HL-60 (cell line): Measurements from ENCODE around the gene ZNF609.

Experiments
- GABPA ChIP-seq: IDR thresholded peaks from 2 replicates; pipeline ENCODE4 v1.6.1; 2012; ENCODE audit warnings: low read depth
- POLR2AphosphoS5 ChIP-seq: IDR thresholded peaks from 2 replicates; pipeline ENCODE4 v1.6.1; 2012; ENCODE audit warnings: low read depth
- SPI1 ChIP-seq: IDR thresholded peaks from 2 replicates; pipeline ENCODE4 v1.6.1; 2012; ENCODE audit warnings: low read depth, mild to moderate bottlenecking, borderline replicate concordance
- TF ChIP-seq, protein P1 (sequence below): IDR thresholded peaks from one replicate; pipeline ENCODE4 v1.5.1; 2011; ENCODE audit warnings: low read length, control low read depth, inconsistent platforms; ENCODE audit not compliant: insufficient read depth
- TF ChIP-seq, protein P2 (sequence below): IDR thresholded peaks from 2 replicates; pipeline ENCODE4 v1.6.1; 2012; ENCODE audit warnings: low read depth; ENCODE audit not compliant: insufficient replicate concordance

DNA sequence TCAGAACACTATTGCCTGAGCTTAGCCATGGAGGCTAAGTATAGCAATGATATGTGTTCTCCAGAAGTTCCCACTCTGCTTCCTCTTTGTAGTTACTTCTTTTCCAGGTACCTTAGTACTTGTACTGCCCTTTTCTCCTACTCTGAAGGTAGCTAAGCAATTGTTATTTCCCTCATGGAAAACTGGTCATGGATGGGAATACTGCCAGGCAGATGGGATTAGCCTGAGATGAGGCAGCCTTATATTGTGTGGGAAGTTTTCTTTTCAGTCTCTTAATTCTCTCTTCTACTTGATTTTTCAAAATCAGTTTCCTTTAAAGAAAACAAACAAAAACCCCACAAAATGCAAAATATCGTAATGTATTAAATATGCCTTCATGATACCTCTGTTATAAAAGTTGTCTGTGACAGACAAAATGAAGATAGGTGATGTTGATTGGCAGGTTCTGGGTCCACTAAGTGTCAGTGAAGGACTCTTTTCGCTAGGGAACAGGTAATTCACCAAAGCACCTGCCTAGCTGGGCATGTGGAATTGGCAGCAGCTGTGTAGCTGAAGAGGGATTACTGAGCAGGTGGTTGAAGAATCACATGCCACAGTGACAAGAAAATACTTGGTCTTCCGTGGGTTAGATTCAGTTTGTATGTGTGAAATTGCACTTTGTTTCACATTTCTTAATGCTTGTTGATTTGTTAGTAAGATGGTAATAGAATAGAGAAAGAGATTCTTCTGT, 4.1 kb downstream of the ZNF609 start:
- TF ChIP-seq, protein P1, sequence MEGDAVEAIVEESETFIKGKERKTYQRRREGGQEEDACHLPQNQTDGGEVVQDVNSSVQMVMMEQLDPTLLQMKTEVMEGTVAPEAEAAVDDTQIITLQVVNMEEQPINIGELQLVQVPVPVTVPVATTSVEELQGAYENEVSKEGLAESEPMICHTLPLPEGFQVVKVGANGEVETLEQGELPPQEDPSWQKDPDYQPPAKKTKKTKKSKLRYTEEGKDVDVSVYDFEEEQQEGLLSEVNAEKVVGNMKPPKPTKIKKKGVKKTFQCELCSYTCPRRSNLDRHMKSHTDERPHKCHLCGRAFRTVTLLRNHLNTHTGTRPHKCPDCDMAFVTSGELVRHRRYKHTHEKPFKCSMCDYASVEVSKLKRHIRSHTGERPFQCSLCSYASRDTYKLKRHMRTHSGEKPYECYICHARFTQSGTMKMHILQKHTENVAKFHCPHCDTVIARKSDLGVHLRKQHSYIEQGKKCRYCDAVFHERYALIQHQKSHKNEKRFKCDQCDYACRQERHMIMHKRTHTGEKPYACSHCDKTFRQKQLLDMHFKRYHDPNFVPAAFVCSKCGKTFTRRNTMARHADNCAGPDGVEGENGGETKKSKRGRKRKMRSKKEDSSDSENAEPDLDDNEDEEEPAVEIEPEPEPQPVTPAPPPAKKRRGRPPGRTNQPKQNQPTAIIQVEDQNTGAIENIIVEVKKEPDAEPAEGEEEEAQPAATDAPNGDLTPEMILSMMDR: no peak
- TF ChIP-seq GABPA: no peak
- TF ChIP-seq POLR2AphosphoS5: no peak
- TF ChIP-seq SPI1: no peak
- TF ChIP-seq, protein P2, sequence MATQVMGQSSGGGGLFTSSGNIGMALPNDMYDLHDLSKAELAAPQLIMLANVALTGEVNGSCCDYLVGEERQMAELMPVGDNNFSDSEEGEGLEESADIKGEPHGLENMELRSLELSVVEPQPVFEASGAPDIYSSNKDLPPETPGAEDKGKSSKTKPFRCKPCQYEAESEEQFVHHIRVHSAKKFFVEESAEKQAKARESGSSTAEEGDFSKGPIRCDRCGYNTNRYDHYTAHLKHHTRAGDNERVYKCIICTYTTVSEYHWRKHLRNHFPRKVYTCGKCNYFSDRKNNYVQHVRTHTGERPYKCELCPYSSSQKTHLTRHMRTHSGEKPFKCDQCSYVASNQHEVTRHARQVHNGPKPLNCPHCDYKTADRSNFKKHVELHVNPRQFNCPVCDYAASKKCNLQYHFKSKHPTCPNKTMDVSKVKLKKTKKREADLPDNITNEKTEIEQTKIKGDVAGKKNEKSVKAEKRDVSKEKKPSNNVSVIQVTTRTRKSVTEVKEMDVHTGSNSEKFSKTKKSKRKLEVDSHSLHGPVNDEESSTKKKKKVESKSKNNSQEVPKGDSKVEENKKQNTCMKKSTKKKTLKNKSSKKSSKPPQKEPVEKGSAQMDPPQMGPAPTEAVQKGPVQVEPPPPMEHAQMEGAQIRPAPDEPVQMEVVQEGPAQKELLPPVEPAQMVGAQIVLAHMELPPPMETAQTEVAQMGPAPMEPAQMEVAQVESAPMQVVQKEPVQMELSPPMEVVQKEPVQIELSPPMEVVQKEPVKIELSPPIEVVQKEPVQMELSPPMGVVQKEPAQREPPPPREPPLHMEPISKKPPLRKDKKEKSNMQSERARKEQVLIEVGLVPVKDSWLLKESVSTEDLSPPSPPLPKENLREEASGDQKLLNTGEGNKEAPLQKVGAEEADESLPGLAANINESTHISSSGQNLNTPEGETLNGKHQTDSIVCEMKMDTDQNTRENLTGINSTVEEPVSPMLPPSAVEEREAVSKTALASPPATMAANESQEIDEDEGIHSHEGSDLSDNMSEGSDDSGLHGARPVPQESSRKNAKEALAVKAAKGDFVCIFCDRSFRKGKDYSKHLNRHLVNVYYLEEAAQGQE: no peak
